HEK293T (cell line): ENCODE measurements around the gene UBE2I.

Experiments used
- CTCF ChIA-PET: fragments of 350-600 bp; formaldehyde crosslinking; extraction: SDS; loops from one replicate; lab custom pipeline; 2021; ENCODE audit warnings: antibody characterized with exemption, inconsistent platforms; lab: Yijun Ruan, JAX
- POLR2A ChIA-PET: fragments of 350-600 bp; formaldehyde crosslinking; extraction: SDS; loops from one replicate; lab custom pipeline; 2020; ENCODE audit warnings: antibody characterized with exemption, inconsistent platforms; lab: Yijun Ruan, JAX
- DNase-seq: peaks from one replicate; pipeline ENCODE4 v3.0.0; 2012; ENCODE audit warnings: mixed read lengths; ENCODE audit errors: extremely low spot score
- ARNT ChIP-seq: fragments of 450-650 bp; IDR thresholded peaks from 2 replicates; pipeline ENCODE4 v1.6.1; 2017; ENCODE audit warnings: mild to moderate bottlenecking
- BHLHE40 ChIP-seq: fragments of 450-650 bp; IDR thresholded peaks from 2 replicates; pipeline ENCODE4 v1.6.1; 2016; ENCODE audit warnings: mild to moderate bottlenecking, moderate library complexity, borderline replicate concordance
- CTBP1 ChIP-seq: fragments of 450-650 bp; IDR thresholded peaks from 2 replicates; pipeline ENCODE4 v1.6.1; 2016; ENCODE audit warnings: borderline replicate concordance
- ELF4 ChIP-seq: fragments of 450-650 bp; IDR thresholded peaks from 2 replicates; pipeline ENCODE4 v1.6.1; 2017; ENCODE audit warnings: antibody characterized with exemption
- FOXA1 ChIP-seq: fragments of 450-650 bp; IDR thresholded peaks from 2 replicates; pipeline ENCODE4 v1.6.1; 2016; ENCODE audit warnings: mild to moderate bottlenecking
- FOXK2 ChIP-seq: fragments of 450-650 bp; IDR thresholded peaks from 2 replicates; pipeline ENCODE4 v1.6.1; 2016; ENCODE audit warnings: mild to moderate bottlenecking
- FOXM1 ChIP-seq: fragments of 450-650 bp; IDR thresholded peaks from 2 replicates; pipeline ENCODE4 v1.6.1; 2017; ENCODE audit warnings: mild to moderate bottlenecking, borderline replicate concordance
- HDGF ChIP-seq: fragments of 450-650 bp; IDR thresholded peaks from 2 replicates; pipeline ENCODE4 v1.6.1; 2017; ENCODE audit warnings: antibody characterized with exemption, borderline replicate concordance
- L3MBTL2 ChIP-seq: fragments of 450-650 bp; conservative IDR thresholded peaks from 2 replicates; pipeline ENCODE4 v1.6.1; 2016; ENCODE audit warnings: mild to moderate bottlenecking
- LEF1 ChIP-seq: fragments of 450-650 bp; IDR thresholded peaks from 2 replicates; pipeline ENCODE4 v1.6.1; 2017; ENCODE audit warnings: mild to moderate bottlenecking, borderline replicate concordance
- NFRKB ChIP-seq: fragments of 450-650 bp; IDR thresholded peaks from 2 replicates; pipeline ENCODE4 v1.6.1; 2016; ENCODE audit warnings: mild to moderate bottlenecking, moderate library complexity
- SP1 ChIP-seq: fragments of 450-650 bp; IDR thresholded peaks from 2 replicates; pipeline ENCODE4 v1.6.1; 2017
- SUZ12 ChIP-seq: fragments of 450-650 bp; IDR thresholded peaks from 2 replicates; pipeline ENCODE4 v1.6.1; 2016; ENCODE audit warnings: mild to moderate bottlenecking
- TARDBP ChIP-seq: fragments of 450-650 bp; IDR thresholded peaks from 2 replicates; pipeline ENCODE4 v1.6.1; 2016
- ZNF384 ChIP-seq: fragments of 450-650 bp; IDR thresholded peaks from 2 replicates; pipeline ENCODE4 v1.6.1; 2016
- TF ChIP-seq, protein P1 (sequence below): fragments of 450-650 bp; IDR thresholded peaks from 2 replicates; pipeline ENCODE4 v1.6.1; 2016

Gene UBE2I

DNA sequence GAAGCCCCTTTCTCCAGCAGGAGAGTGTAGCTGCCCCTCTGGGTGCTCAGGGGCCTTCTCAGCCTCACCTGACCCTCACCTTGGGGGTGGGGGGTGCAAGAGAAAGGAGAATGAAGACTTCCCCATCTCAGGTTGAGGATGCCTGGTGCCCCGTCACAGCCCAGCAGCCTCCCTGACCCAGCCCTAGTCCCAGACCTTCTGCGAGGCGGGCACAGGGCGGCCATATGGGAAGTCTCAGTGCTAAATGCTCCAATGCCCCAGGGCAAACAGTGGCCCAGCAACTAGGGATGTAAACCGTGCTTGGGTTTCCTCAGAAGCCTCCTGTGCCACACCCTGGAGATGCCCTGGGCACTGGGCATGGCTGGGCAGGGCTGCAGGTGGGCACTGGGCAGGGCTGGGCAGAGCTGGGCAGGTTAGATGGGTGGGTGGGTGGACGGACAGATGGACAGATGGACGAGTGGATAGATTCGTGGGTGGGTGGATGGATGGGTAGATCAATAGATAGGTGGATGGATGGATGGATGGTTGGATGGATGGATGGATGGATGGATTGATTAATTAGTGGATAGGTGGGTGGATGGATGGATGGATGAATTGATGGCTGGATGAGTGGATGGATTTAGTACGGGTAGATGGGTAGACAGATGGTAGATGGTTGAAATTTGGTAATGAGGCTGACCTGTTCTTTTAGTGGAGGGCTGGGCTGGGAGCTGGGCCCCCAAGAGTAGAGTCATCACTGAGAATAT lies 36.8 kb upstream of the UBE2I start:
- CTCF ChIA-PET = no interaction called here
- no peak for TF ChIP-seq TARDBP
- TF ChIP-seq ELF4 = no peak
- no peak for TF ChIP-seq CTBP1
- no peak for TF ChIP-seq ARNT
- no peak for TF ChIP-seq SP1
- TF ChIP-seq NFRKB = no peak
- no peak for TF ChIP-seq SUZ12
- no peak for TF ChIP-seq FOXM1
- no peak for TF ChIP-seq LEF1
- TF ChIP-seq L3MBTL2 = no peak
- no peak for TF ChIP-seq FOXK2
- TF ChIP-seq FOXA1 = no peak
- TF ChIP-seq HDGF = no peak
- no peak for TF ChIP-seq ZNF384
- TF ChIP-seq, protein P1, sequence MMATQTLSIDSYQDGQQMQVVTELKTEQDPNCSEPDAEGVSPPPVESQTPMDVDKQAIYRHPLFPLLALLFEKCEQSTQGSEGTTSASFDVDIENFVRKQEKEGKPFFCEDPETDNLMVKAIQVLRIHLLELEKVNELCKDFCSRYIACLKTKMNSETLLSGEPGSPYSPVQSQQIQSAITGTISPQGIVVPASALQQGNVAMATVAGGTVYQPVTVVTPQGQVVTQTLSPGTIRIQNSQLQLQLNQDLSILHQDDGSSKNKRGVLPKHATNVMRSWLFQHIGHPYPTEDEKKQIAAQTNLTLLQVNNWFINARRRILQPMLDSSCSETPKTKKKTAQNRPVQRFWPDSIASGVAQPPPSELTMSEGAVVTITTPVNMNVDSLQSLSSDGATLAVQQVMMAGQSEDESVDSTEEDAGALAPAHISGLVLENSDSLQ = no peak
- no peak for TF ChIP-seq BHLHE40
- POLR2A ChIA-PET = no interaction called here
- no peak for DNase-seq

DNA sequence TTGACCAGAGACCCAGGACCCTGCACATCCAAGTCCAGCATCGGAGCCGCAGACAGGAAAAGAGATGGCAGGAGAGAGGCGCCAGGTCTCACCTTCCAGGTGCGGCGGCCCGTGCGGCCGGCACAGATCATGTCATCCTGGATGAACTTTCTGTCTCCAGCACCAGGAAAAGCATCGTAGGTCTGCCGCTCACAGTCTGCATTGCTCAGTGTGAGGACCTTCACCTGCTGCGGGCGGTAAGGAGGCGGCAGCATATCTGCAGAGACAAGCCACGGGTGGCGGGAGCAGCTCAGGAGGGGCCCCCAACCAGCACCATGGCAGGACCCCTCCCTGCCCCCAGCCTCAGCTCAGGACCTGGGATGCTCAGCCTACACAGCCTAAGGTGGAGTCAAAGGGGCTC lies 35.6 kb upstream of the UBE2I start:
- POLR2A ChIA-PET = no interaction called here
- CTCF ChIA-PET = interaction anchor here (0.6 kb wide), 1 partner anchor 336 kb away, joined by 4 read pairs; no protein-coding TSS in a partner anchor
- DNase-seq = no peak
- TF ChIP-seq NFRKB (no peak), SP1 (no peak), LEF1 (no peak), ARNT (no peak), CTBP1 (no peak), FOXM1 (no peak), L3MBTL2 (no peak), BHLHE40 (no peak), FOXA1 (no peak), SUZ12 (no peak)
- TF ChIP-seq, protein P1 = no peak

DNA sequence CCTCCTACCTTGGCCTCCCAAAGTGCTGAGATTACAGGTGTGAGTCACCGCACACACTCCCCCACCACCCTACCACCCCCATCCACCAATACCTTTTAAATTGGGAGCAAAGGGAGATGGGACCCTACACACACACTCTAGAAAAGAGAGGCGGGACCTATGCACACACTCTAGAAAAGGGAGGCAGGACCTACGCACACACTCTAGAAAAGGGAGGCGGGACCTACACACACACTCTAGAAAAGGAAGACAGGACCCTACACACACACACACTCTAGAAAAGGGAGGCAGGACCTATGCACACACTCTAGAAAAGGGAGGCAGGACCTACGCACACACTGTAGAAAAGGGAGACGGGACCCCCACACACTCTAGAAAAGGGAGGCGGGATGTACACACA lies 34.7 kb upstream of the UBE2I start:
- TF ChIP-seq ARNT = peak; percentile 86
- no peak for TF ChIP-seq HDGF
- POLR2A ChIA-PET = no interaction called here
- CTCF ChIA-PET = no interaction called here
- DNase-seq = no peak

DNA sequence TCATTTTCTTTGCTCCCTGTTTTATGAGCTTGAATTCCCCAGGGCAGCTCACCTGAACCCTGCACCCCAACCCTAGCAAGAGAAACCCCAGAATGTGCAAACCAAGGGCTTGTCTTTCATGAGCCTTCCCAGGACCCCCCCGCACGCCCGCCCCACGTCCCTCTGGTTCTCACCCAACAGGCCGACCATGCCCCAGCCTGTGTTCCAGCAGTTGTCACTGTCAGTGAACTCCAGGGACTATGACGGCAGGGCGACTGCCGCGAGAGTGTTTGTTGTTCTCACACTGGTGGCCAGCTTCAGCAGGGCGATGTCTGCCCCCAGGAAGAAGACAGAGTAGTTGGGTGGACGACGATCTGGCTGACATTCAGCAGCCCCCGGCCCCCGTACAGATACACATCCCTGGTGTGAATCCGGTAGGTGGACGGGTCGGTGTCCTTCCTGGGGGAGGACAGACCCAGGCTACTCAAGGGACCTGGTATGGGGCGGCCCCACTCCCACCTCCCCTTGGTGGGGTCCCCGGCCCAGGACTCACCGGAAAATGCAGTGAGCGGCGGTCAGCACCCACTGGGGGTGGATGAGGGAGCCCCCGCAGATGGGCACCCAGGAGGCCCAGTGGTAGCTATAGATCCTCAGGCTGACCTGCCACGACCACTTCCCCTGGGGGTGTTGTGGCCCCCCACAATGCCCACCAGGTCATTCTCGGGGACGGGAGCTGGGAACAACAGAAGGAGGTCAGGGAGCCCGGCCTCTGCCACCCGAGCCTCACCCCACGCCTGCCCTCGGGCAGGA lies 33.5 kb upstream of the UBE2I start:
- POLR2A ChIA-PET = no interaction called here
- no peak for TF ChIP-seq LEF1
- no peak for TF ChIP-seq L3MBTL2
- TF ChIP-seq CTBP1 = no peak
- TF ChIP-seq SUZ12 = no peak
- TF ChIP-seq FOXM1 = no peak
- no peak for TF ChIP-seq SP1
- no peak for TF ChIP-seq BHLHE40
- no peak for TF ChIP-seq FOXK2
- TF ChIP-seq ARNT = no peak
- TF ChIP-seq ELF4 = no peak
- TF ChIP-seq TARDBP = no peak
- TF ChIP-seq, protein P1 = no peak
- no peak for TF ChIP-seq ZNF384
- no peak for TF ChIP-seq NFRKB
- TF ChIP-seq FOXA1 = no peak
- no peak for TF ChIP-seq HDGF
- CTCF ChIA-PET = no interaction called here
- no peak for DNase-seq

DNA sequence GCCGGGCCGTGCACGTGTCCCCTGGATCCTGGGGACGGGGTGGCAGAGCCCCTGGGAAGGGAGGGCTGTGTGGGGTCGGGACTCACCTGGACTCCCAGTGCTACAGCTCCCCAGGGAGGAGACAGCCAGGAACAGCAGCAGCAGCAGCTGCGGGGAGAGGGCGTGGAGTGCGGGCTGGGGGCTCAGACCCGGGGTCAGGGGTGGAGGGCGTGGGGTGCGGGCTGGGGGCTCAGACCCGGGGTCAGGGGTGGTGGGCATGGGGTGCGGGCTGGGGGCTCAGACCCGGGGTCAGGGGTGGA lies 32.9 kb upstream of the UBE2I start:
- DNase-seq = no peak
- CTCF ChIA-PET = no interaction called here
- POLR2A ChIA-PET = no interaction called here
- no peak for TF ChIP-seq FOXM1
- TF ChIP-seq NFRKB = no peak
- TF ChIP-seq SP1 = no peak
- TF ChIP-seq L3MBTL2 = no peak
- no peak for TF ChIP-seq FOXA1

DNA sequence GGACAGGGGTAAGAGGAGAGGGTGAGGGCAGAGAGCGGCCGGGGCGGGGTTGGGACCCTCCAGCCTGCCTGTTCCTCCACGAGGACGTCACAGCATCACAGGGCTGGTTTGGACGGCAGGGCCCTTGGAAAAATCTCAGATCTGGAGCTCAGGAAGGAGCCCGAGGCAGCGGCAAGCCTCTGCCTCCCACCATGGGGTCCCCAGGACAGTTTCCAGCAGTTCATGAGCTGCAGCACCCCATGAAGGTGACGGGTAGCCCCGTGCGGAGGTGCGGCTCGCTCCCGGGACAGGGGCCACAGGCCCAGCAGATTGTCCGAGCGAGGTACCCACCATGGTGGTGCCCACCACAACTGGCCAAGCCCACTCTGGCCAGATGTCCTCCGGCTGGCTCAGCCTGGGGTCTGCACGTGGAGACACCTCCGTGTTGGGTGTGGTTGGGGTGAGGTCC lies 32.3 kb upstream of the UBE2I start:
- DNase-seq = no peak
- ChIA-PET POLR2A (no interaction called here), CTCF (interaction anchor here (0.7 kb wide), 1 partner anchor 53 kb away, joined by 3 read pairs; no protein-coding TSS in a partner anchor)
- no peak for TF ChIP-seq FOXK2
- TF ChIP-seq L3MBTL2 = no peak
- TF ChIP-seq ARNT = no peak
- no peak for TF ChIP-seq FOXM1
- no peak for TF ChIP-seq HDGF
- TF ChIP-seq SUZ12 = no peak
